GM19455 (cell line): Measurements from ENCODE around the gene TOR4A.
"Not testable (repeated sequence)": the region's sequence is repeated elsewhere in the genome, so short reads cannot be mapped to it uniquely, and the experiment has no call there.

Source experiments
- ATAC-seq: cut with Tn5 transposase; IDR thresholded peaks from one replicate; pipeline ENCODE4 v1.9.1; 2021; ENCODE audit not compliant: unreplicated experiment

The TOR4A gene

GRCh38 chr9:137251490-137252268 lies 25.8 kb upstream of the TOR4A start:
- ATAC-seq, result no peak

DNA sequence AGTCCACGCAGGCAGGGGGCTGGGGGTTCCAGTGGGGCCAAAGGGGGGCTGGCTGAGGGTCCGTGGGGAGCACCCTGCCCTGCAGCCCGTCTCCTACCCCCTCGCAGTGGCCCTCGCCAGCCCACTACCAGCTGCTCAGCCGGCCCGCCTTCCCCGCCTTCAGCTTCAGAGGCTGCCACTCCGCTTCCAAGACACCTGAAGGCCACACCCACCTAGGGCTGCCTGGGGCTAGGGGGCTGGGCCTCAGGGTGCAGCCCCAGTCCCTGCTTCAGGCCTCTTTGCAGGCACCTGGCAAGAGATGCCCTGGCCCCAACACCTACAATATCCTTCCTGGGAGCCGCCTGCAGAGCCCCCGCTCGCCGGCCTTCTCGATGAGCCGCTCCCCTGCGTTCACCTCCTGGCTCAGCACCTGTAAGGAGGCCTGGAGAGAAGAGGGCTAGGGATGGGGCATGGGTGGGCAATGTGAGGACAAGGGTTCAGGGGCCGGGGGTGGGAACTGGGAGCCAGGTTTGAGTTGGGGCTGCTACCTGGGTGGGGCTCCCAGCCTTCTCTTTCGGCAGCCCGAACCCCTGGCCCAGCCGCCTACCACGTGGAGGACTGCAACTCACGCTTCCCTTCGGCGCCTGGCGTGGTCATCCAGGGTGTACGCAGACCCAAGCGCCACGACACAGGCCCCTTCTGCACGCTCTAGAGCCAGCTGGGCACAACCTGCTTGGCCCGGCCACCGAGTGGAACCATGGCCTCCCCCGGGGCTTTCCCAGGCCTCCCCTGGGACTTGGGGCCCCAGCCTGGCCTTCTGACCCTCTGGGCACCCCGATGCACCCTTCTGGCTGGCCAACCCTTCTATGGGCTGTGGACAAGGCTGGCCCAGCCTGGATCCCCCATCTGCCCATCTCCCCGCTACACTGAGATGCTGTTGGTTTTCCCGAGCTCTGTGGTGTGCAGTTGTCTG lies 24.7 kb upstream of the TOR4A start:
- no peak for ATAC-seq

DNA sequence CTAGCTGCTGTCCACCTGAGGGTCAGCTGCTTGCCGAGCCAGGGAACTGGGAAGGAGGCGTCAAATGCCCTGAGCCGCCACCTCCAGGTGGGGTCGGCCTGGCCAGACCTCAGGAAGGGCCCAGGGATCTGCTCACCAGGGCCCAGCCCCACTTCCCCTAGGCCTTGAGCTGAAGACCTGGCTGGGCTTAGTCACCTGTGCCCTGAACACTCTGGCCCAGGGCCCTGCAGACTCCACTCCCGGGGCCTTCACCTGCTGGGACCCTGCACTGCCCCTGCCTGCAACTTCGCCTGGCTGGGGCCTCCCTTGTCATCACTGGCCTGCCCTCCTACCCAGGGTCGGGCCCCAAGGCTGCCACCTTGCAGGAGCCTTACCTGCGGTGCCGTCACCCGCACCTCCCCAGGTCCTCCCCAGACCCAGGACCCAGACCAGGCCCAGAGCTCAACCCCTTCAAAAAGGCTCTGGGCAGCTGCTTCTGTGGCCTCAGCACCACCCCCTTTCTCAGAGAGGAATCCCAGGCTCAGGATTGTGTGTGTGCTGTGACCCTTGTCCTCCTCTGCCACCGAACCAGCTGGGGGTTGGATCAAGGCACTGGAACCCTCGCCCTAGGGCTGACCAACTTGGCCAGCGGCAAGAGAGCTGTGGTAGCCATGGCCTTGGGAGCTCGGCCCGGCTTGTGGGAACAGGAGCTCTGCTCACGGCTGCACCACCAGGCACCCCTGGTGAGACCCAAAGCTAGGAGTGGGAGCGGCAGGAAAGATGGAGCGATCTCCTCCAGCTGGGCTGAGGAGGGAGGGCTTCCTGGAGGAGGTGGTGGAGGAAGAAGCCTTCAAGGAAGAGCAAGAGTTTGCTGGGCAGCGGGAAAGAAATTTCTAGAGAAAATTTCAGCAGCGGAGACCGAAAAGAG lies 23.6 kb upstream of the TOR4A start:
- no peak for ATAC-seq

GRCh38 chr9:137254624-137255447 lies 22.7 kb upstream of the TOR4A start, which contains the start of gene NELFB:
Gene NELFB (plus strand): TSS chr9:137255327.
- ATAC-seq, result peak; percentile 67

DNA sequence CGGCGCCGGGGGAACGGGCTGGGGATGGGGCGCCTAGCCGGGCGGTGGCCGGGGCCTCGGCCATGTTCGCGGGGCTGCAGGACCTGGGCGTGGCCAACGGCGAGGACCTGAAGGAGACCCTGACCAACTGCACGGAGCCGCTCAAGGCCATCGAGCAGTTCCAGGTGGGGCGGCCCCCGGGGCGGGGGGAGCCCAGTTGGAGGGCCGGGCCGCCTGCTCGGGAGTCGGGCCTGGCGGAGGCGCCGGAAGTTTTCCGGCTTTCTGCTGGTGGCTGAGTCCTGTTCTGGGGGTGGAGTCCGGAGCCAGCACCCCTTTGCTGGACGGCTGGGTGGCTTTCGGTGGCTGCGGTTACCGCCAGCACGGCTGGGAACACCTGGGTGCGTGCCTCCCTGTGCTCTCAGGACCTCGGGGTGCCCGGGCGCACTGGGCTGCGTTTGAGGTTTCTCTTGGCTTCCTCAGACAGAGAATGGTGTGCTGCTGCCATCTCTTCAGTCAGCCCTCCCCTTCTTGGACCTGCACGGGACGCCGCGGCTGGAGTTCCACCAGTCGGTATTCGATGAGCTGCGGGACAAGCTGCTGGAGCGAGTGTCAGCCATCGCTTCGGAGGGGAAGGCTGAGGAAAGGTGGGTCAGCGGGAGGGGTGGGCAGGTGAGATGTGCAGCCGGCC lies 21.9 kb upstream of the TOR4A start:
- no peak for ATAC-seq

GRCh38 chr9:137256362-137256761 lies 21.2 kb upstream of the TOR4A start:
- no peak for ATAC-seq

- ATAC-seq, result no peak
Measured at GRCh38 chr9:137256856-137257255, 20.7 kb upstream of the TOR4A start.

DNA sequence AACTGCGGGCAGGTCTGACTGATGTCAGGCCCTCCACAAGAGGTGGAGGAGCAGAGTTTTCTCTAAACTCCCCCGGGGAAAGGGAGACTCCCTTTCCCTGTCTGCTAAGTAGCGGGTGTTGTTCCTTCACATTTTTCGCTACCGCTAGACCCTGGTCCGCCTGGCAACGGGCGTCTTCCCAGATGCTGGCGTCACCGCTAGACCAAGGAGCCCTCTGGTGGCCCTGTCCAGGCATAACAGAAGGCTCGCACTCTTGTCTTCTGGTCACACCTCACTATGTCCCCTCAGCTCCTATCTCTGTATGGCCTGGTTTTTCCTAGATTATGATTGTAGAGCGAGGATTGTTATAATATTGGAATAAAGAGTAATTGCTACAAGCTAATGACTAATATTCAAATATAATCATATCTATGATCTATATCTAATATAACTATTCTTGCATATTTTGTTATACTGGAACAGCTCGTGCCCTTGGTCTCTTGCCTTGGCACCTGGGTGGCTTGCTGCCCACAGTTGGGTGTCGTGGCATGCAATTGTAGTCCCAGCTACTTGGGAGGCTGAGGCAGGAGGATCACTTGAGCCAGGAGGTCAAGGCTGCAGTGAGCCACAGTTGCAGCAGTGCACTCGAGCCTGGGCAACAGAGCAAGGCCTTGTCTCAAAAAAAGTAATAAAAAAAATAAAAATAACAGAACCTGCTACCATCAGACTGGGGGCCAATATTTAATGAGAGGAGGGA lies 15.2 kb upstream of the TOR4A start:
- ATAC-seq, result not testable (repeated sequence)

DNA sequence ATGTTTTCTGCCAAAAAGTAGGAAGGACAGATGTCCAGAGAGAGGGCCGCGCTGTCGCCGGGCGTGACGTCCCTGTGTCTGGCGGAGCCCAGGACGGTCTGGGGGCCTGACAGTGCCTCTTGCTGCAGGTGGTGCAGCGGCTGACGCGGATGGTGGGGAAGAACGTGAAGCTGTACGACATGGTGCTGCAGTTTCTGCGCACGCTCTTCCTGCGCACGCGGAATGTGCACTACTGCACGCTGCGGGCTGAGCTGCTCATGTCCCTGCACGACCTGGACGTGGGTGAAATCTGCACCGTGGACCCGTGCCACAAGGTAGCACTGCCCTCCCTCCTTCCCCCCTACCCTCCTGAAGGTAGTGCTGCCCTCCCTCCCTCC lies 14.6 kb upstream of the TOR4A start:
- ATAC-seq, result no peak

DNA sequence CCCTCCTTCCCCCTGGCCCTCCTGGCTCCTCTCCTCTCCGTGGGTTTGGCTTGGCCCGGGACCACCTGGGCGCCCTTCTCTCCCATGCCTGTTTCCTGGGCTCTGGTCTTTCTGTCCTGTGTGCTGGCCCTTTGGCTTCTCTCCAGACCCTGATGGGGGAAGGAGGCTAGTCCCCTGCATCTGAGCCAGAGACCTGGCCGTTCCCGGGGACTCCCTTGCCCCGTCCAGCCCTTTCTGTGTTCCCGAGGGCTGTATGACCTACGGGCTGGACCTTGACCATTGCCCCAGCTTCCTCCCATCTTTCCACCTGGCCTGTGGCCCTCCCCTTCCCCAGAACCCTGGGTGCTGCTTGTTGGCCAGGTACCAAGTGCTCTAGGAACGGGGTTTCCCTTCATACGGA lies 14.0 kb upstream of the TOR4A start:
- ATAC-seq, result no peak

- ATAC-seq, result no peak
Measured at GRCh38 chr9:137264067-137264466, 13.5 kb upstream of the TOR4A start.

DNA sequence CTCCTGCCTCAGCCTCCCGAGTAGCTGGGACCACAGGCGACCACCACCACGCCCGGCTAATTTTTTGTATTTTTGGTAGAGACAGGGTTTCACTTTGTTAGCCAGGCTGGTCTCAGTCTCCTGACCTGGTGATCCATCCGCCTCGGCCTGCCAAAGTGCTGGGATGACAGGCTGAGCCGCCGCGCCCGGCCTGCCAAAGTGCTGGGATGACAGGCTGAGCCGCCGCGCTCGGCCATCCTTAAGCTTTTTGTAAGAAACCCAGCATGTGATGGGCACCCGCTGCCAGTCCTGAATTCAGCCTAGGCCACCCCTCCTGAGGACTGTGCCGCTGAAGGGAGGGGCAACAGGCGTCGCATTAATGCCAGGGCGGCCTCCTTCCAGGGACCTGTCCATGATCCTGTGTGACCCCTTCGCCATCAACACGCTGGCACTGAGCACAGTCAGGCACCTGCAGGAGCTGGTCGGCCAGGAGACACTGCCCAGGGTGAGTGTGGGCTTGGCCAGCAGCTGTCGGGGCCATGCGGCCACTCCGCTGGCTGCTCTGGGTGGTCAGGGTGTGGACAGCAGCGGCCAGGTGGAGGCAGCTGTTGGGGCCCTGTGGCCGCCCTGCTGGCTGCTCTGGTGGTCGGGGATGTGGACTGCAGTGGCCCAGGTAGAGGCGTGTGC lies 11.9 kb upstream of the TOR4A start:
- ATAC-seq, result no peak

- no peak for ATAC-seq
Measured at GRCh38 chr9:137266162-137266527, 11.4 kb upstream of the TOR4A start.

- ATAC-seq, result no peak
Measured at GRCh38 chr9:137266585-137267453, 10.7 kb upstream of the TOR4A start.

DNA sequence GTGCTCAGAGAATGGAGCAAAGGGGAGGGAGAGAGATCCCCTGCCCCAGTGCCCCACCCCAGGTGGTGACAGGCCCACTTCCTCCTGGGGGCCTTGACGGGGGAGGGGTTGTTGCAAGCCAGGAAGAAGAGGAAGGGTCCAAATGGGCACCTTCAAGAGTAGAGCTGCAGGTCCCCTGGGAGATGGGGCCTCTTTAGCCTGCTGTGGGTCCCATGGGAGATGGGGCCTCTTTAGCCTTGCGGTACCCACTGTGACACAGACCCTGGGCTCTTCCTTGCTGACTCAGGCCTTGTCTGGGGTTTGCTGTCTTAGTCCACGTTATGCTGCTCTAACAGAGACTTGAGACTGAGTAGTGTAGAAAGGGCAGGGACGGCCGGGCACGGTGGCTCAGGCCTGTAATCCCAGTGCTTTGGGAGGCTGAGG lies 9.6 kb upstream of the TOR4A start:
- no peak for ATAC-seq

- ATAC-seq, result no peak
Measured at GRCh38 chr9:137268538-137269201, 8.9 kb upstream of the TOR4A start.

DNA sequence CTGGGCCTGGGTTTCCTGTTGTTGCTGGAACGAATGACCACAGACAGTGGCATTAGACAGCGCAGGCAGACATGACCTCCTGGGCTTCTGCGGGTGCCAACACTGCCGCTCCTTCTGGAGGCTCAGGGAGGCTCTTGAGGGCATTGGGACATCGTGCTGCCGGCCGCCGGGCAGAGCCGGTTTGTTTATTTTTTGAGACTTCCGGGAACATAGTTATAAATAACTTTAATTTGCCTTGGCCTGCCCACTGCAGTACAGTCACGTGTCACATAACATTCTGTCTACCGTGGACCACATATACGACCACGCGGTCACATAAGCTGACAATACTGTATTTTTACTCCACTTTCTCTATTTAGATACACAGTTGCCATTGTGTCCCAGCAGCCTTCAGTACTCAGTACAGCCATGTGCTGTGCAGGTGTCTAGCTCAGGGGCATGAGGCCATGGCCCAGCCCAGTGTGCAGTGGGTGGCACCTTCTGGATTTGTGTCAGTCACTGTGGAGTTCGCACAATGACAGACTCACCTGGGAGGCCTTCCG lies 8.2 kb upstream of the TOR4A start:
- ATAC-seq, result no peak
